Effector CD4-positive, alpha-beta T cell (primary cell): ENCODE data around the gene SLC16A10.
"Not testable (repeated sequence)": the region's sequence is repeated elsewhere in the genome, so short reads cannot be mapped to it uniquely, and the experiment has no call there.

Experiments used
- DNase-seq: peaks from one replicate; pipeline ENCODE4 v3.0.0-alpha.2; 2020

Gene SLC16A10

GRCh38 chr6:111189666-111190210 lies 102.4 kb downstream of the SLC16A10 start:
- not testable (repeated sequence) for DNase-seq

- DNase-seq = no peak
These were observed 103.3 kb downstream of the SLC16A10 start for GRCh38 chr6:111190637-111191036.

- DNase-seq = not testable (repeated sequence)
These were observed 103.8 kb downstream of the SLC16A10 start for GRCh38 chr6:111191136-111191535.

DNA sequence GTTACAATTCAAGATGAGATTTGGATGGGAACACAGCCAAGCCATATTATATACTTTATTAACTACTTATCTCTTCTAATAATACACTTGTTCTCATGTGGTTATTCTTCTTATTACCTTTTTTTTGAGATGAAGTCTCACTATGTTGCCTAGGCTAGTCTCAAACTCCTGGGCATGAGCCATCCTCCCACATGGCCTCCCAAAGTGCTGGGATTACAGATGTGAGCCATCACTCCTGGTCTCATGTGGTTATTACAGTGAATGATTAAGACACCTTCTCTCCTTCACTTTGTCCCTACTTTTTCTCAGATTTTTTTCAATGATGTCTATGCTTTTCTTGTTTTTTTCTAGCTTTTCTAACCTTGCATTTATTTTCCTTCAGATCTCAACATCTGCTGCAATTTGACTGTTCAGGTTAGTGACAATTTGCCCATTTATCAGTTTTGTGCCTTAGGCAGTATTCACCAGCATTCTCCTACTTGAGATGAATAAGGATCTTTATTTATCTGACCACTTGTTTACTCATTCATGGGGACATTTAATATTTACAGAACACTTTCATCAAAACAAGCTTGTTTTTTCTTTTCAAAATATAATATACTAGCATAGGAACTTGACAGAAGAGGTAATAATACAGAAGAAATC lies 105.7 kb downstream of the SLC16A10 start:
- no peak for DNase-seq

GRCh38 chr6:111195656-111196055 lies 108.4 kb downstream of the SLC16A10 start:
- no peak for DNase-seq

DNA sequence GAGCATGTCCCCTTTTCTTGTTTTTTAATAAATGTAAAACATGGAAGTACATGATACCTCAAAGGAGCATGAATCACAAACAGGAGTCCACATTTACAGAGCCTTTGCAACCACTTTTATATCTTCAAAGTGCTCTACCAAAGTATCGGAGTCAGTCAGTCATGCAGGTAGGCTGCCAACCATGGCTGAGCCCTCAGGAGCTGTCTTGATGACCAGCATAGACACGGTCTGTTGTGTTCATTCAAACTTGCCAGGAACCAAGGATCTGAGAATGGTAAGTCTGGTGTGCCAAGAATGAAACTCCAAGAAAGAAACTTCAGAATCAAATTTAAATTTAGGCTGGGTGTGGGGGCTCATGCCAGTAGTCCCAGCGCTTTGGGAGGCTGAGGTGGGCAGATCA lies 111.5 kb downstream of the SLC16A10 start:
- no peak for DNase-seq

GRCh38 chr6:111199935-111200334 lies 112.6 kb downstream of the SLC16A10 start:
- no peak for DNase-seq

GRCh38 chr6:111200350-111201243 lies 113.3 kb downstream of the SLC16A10 start:
- DNase-seq = no peak

DNA sequence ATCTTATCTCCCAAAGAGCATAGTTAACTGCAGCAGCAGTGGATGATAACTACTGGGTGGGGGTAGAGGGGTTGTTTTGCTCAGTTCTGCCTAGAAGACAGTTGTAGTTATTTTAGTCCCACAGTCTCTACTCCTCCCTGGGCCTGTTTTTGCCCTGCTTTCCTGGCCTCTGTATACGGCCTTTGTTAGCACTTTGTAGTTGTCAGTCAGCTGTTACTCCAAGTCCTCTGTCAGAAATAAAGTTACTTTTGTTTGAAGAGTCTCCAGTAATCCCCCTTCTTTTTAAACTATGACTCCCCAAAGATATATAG lies 113.9 kb downstream of the SLC16A10 start:
- DNase-seq = no peak

GRCh38 chr6:111201764-111202163 lies 114.5 kb downstream of the SLC16A10 start:
- DNase-seq = no peak

- not testable (repeated sequence) for DNase-seq
These were observed 116.2 kb downstream of the SLC16A10 start for GRCh38 chr6:111203539-111203938.

GRCh38 chr6:111204305-111204704 lies 117.0 kb downstream of the SLC16A10 start:
- no peak for DNase-seq

DNA sequence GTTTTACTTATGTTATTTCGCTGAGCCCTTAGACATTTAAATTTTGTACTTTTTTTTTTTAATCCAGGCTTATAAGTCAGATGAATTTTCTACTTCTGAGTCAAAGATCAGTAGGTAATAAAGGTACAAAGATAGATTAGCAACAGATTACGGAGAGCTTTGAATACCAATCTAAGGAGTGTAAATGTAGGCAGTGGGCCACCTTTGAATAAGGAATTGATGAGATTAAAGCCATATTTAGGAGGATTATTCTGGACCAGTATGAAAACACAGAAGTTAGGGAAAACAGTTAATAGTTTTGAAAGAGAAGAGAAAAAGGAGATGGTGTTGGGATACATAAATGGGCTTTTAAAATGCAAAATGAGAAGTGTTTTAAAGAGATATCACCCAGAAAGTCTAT lies 117.6 kb downstream of the SLC16A10 start:
- no peak for DNase-seq

DNA sequence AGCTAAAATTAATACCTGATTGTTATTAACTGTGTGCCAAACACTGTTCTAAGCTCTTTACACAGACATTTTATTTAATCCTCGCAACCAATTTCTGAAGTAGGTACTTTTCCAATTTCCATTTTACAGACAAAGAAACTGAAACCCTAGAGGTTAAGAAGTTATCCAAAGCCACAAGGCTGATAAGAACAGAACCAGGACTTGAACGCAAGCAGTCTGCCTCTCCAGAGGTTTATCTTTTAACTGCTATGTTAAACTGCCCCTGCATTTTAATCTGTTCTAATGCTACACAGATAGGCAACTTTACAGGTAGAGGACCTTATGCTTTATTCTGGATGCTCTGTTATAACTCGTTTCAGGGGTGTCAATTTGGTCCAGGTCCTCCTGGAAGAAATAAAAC lies 118.2 kb downstream of the SLC16A10 start:
- DNase-seq = no peak

DNA sequence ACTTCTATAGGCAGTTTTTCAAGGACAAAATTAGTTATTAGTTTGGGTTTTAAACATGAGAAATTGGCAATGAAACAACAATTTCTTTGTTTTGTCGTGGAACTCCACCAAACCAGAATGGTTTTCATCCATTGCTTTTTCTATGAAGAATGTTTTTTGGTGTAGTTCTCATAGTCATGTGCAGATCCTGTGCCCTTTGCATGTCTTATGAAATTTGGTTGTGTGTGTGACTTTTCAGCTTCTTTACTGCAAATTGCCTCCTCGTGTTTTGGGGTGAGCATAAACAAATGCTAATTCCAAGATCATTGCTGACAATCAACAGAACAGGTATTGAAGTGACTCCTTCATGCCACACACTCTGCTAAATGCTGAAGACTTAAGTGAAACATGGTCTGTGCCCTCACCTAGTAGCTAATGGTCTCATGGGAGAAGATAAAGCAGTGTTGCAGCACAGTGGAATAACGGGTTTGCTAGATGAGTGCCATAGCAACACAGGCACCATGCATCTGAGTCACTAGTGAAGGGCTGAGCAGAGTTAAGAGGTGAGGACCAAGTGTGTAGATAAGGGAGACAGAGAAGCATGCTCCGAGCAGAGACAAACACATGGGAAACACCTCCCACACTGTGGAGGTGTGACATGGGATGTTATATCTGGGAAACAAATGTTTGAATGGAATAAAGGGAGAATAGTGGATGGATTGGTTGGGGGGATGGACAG lies 120.0 kb downstream of the SLC16A10 start:
- DNase-seq = no peak

- no peak for DNase-seq
These were observed 121.6 kb downstream of the SLC16A10 start for GRCh38 chr6:111208933-111209332.

- DNase-seq = no peak
These were observed 123.0 kb downstream of the SLC16A10 start for GRCh38 chr6:111210194-111210728.

DNA sequence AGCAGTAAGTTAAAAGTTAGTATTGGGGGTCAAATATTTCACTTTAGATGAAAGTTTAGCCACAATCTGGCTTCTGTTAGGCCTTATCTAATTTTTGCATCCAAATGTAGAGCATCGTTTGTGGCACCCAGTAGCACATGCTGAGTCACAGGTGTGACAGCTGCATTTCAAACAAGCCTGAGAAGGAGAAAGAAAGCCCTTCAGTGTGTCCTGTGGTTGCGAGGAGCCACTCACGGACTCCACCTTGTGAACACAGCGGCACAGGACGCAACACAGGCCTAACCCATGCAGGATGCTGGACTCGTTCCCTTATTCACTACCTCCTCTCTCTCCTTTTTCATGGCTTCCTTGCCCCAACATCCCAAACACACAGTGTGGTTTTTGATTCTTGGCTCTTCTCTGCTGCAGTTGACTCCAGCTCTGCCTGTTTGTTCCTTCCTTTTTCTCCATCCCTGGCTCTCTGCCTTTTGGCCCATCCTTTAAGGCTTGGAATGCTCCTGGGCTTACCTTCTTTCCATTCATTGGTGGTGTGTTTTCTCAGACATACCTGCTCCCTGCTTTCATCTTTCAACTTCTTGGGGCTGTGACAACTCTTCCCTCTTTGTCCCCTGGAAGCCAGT lies 124.2 kb downstream of the SLC16A10 start:
- no peak for DNase-seq

GRCh38 chr6:111212625-111213024 lies 125.3 kb downstream of the SLC16A10 start:
- no peak for DNase-seq

- no peak for DNase-seq
These were observed 127.8 kb downstream of the SLC16A10 start for GRCh38 chr6:111215131-111215530.

DNA sequence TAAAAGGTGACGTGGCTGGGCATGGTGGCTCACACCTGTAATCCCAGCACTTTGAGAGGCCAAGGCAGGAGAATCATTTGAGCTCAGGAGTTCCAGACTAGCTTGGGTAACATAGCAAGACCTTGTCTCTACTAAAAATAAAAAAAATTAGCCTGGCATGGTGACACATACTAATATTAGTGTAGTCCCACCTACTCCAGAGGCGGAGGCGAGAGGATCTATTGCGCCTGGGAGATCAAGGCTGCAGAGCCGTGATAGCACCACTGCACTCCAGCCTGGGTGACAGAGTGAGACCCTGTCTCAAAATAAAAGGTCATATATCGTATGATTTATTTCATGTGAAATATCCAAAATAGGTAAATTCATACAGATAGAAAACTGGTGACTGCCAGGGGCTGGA lies 132.5 kb downstream of the SLC16A10 start:
- DNase-seq = no peak

GRCh38 chr6:111220383-111221031 lies 133.2 kb downstream of the SLC16A10 start:
- no peak for DNase-seq
